ENCODE data around the gene NDUFS1. TPM values are rescaled to one million over a fixed set of nuclear protein-coding genes. Genes with fewer than 3 reads are reported as not detected.

Gene NDUFS1
- total and polyA plus RNA-seq, 9 of the 15 experiments (the other 6 are each of a cell fraction or from before 2014, with no cell fraction given): 75.0 to 130 (median 91.5) TPM

GRCh38 chr2:206085742-206086445, 73.3 kb downstream of the NDUFS1 start, which contains the start of gene INO80D (continued):
- no peak for TF ChIP-seq CBFA2T2 (conservative IDR thresholded peaks at IDR 0.05)
- no peak for TF ChIP-seq FOXO4 (CRISPR knock-in tag; IDR thresholded peaks at IDR 0.05)
- no peak for TF ChIP-seq MYNN (IDR thresholded peaks at IDR 0.05)
- TF ChIP-seq MYNN (CRISPR knock-in tag; IDR thresholded peaks at IDR 0.05): no peak
- TF ChIP-seq TRIM24 (IDR thresholded peaks at IDR 0.05): no peak
- TF ChIP-seq ZFP30 (CRISPR knock-in tag; IDR thresholded peaks at IDR 0.05; ENCODE audit: borderline replicate concordance): no peak
- TF ChIP-seq E2F5 (CRISPR knock-in tag; IDR thresholded peaks at IDR 0.05): no peak
- TF ChIP-seq TFAP4 (CRISPR knock-in tag; IDR thresholded peaks at IDR 0.05; ENCODE audit: borderline replicate concordance): peak; percentile 24; the same call in 1 of the 2 replicates
- peak; percentile 81; the same call in 1 of the 2 replicates for TF ChIP-seq PHF8 (IDR thresholded peaks at IDR 0.05; ENCODE audit: borderline replicate concordance, low read length)
- 0 out of 2 replicates have a peak, but pooled peaks have one; percentile 8 for TF ChIP-seq PBX2 (CRISPR knock-in tag; IDR thresholded peaks at IDR 0.05; ENCODE audit: low read depth)
- no peak for TF ChIP-seq PBX2 (tag; conservative IDR thresholded peaks at IDR 0.05; ENCODE audit: low read depth)
- no peak for TF ChIP-seq USF2 (CRISPR knock-in tag; IDR thresholded peaks at IDR 0.05)
- no peak for TF ChIP-seq TEAD2 (tag; IDR thresholded peaks at IDR 0.05)
- TF ChIP-seq RB1 (IDR thresholded peaks at IDR 0.05; ENCODE audit: low read depth): peak; percentile 46; the same call in 1 of the 2 replicates
- TF ChIP-seq BRCA1 (IDR thresholded peaks at IDR 0.05): no peak
- TF ChIP-seq BRCA1 (CRISPR knock-in tag; IDR thresholded peaks at IDR 0.05): no peak

All from K562 (cell line).